WTC11 (cell line): Measurements from ENCODE around the gene SHC2. TPM values are rescaled to one million over a fixed set of nuclear protein-coding genes. Genes with fewer than 3 reads are reported as not detected.

Experiments used
- ATAC-seq: fragments of 200-7000 bp; cut with Tn5 transposase; 2 replicates; pipeline ENCODE4 v1.10.0; 2021; ENCODE audit warnings: mild to moderate bottlenecking, moderate library complexity
- CTCF ChIA-PET: fragments of 300-600 bp; sonication (Branson Sonifier 250); formaldehyde crosslinking; loops from one replicate; lab custom pipeline; 2021; ENCODE audit warnings: antibody characterized with exemption; lab: Charles Lee
- POLR2A ChIA-PET: fragments of 350-600 bp; sonication (Branson Sonifier 250); formaldehyde crosslinking; loops from one replicate; lab custom pipeline; 2021; ENCODE audit warnings: antibody characterized with exemption; lab: Charles Lee
- DNase-seq: peaks from one replicate; pipeline ENCODE4 v3.0.0; 2021; ENCODE audit warnings: low spot score
- H3K27ac Mint-ChIP-seq: 2 replicates; pipeline ENCODE4 v1.8.0; 2021; ENCODE audit warnings: mixed read lengths
- H3K27me3 Mint-ChIP-seq: 2 replicates; pipeline ENCODE4 v1.8.0; 2021; ENCODE audit warnings: low read depth, mild to moderate bottlenecking, moderate library complexity, mixed read lengths
- H3K36me3 Mint-ChIP-seq: 2 replicates; pipeline ENCODE4 v1.8.0; 2021; ENCODE audit warnings: mixed read lengths
- H3K4me1 Mint-ChIP-seq: 2 replicates; pipeline ENCODE4 v1.8.0; 2022; ENCODE audit warnings: mixed read lengths
- H3K4me3 Mint-ChIP-seq: 2 replicates; pipeline ENCODE4 v1.8.0; 2021; ENCODE audit warnings: mild to moderate bottlenecking, moderate library complexity, mixed read lengths
- H3K9me3 Mint-ChIP-seq: 2 replicates; pipeline ENCODE4 v1.8.0; 2021; ENCODE audit warnings: mixed read lengths
- ATF1 ChIP-seq: sonication (generic); formaldehyde crosslinking; IDR thresholded peaks from 2 replicates; pipeline ENCODE4 v1.8.1; 2023; ENCODE audit warnings: mild to moderate bottlenecking, moderate library complexity, missing genetic modification reagents
- ATF2 ChIP-seq: sonication (generic); formaldehyde crosslinking; IDR thresholded peaks from 2 replicates; pipeline ENCODE4 v1.8.1; 2022; ENCODE audit warnings: low read depth, missing genetic modification reagents, borderline replicate concordance
- ATF6 ChIP-seq: sonication (generic); formaldehyde crosslinking; IDR thresholded peaks from 2 replicates; pipeline ENCODE4 v1.8.1; 2023; ENCODE audit warnings: mild to moderate bottlenecking, missing genetic modification reagents
- CTCF ChIP-seq: fragments of 200-600 bp; IDR thresholded peaks from 2 replicates; pipeline ENCODE4 v1.8.0; 2022; ENCODE audit warnings: antibody characterized with exemption
- ERG ChIP-seq: fragments of 250-450 bp; sonication (Bioruptor Pico); IDR thresholded peaks from 2 replicates; pipeline ENCODE4 v1.8.0; 2021; ENCODE audit warnings: mild to moderate bottlenecking
- ETV6 ChIP-seq: sonication (generic); formaldehyde crosslinking; IDR thresholded peaks from 2 replicates; pipeline ENCODE4 v1.8.1; 2022; ENCODE audit warnings: mild to moderate bottlenecking, missing genetic modification reagents
- FOXJ3 ChIP-seq: sonication (generic); formaldehyde crosslinking; IDR thresholded peaks from 2 replicates; pipeline ENCODE4 v1.9.0; 2021; ENCODE audit warnings: missing genetic modification reagents, mild to moderate bottlenecking, borderline replicate concordance
- GRHL2 ChIP-seq: fragments of 250-450 bp; sonication (Bioruptor Pico); IDR thresholded peaks from 2 replicates; pipeline ENCODE4 v1.8.0; 2022; ENCODE audit warnings: mild to moderate bottlenecking, moderate library complexity; ENCODE audit not compliant: insufficient replicate concordance, severe bottlenecking
- HMGA2 ChIP-seq: fragments of 250-450 bp; sonication (Bioruptor Pico); IDR thresholded peaks from 2 replicates; pipeline ENCODE4 v1.4.0; 2021; ENCODE audit warnings: mild to moderate bottlenecking, moderate library complexity
- HMGXB4 ChIP-seq: sonication (generic); formaldehyde crosslinking; IDR thresholded peaks from 2 replicates; pipeline ENCODE4 v1.8.1; 2023; ENCODE audit warnings: mild to moderate bottlenecking, moderate library complexity, missing genetic modification reagents
- JUN ChIP-seq: sonication (generic); formaldehyde crosslinking; IDR thresholded peaks from 2 replicates; pipeline ENCODE4 v1.8.0; 2023; ENCODE audit warnings: mild to moderate bottlenecking, missing genetic modification reagents
- KAT7 ChIP-seq: sonication (generic); formaldehyde crosslinking; IDR thresholded peaks from 2 replicates; pipeline ENCODE4 v1.8.1; 2023; ENCODE audit warnings: missing genetic modification reagents, mild to moderate bottlenecking, borderline replicate concordance
- MAX ChIP-seq: sonication (generic); formaldehyde crosslinking; IDR thresholded peaks from 2 replicates; pipeline ENCODE4 v1.8.0; 2022; ENCODE audit warnings: mild to moderate bottlenecking, missing genetic modification reagents
- MLX ChIP-seq: sonication (generic); formaldehyde crosslinking; IDR thresholded peaks from 2 replicates; pipeline ENCODE4 v1.8.1; 2023; ENCODE audit warnings: mild to moderate bottlenecking, missing genetic modification reagents, moderate library complexity
- NFYB ChIP-seq: sonication (generic); formaldehyde crosslinking; conservative IDR thresholded peaks from 2 replicates; pipeline ENCODE4 v1.8.0; 2022; ENCODE audit warnings: low read depth, missing genetic modification reagents
- SMAD3 ChIP-seq: sonication (generic); formaldehyde crosslinking; IDR thresholded peaks from 2 replicates; pipeline ENCODE4 v1.8.0; 2022; ENCODE audit warnings: missing genetic modification reagents, mild to moderate bottlenecking, borderline replicate concordance
- TP53 ChIP-seq: sonication (generic); formaldehyde crosslinking; IDR thresholded peaks from 2 replicates; pipeline ENCODE4 v1.8.1; 2023; ENCODE audit warnings: mild to moderate bottlenecking, missing genetic modification reagents
- ZBTB21 ChIP-seq: sonication (generic); formaldehyde crosslinking; IDR thresholded peaks from 2 replicates; pipeline ENCODE4 v1.8.1; 2023; ENCODE audit warnings: mild to moderate bottlenecking, missing genetic modification reagents, borderline replicate concordance
- ZNF532 ChIP-seq: fragments of 250-450 bp; sonication (Bioruptor Pico); IDR thresholded peaks from 2 replicates; pipeline ENCODE4 v1.9.0; 2021; ENCODE audit warnings: mild to moderate bottlenecking, borderline replicate concordance
- total RNA-seq: library from RNA; stranded (reverse); gene quantifications from 3 replicates; pipeline ENCODE4 v1.2.3, GENCODE V29; 2021

Gene SHC2
- total RNA-seq, 1 experiment from 2014 or later = 8.4 TPM

GRCh38 chr19:369876-370275, 91.0 kb downstream of the SHC2 start:
- no peak for DNase-seq
- Mint-ChIP-seq H3K36me3 (no peaks in the 10 kb centered on the region), H3K27ac (no peak overlapping the region), H3K4me1 (no peaks in the 10 kb centered on the region)
- ATAC-seq = no peak
- POLR2A ChIA-PET = no interaction called here
- CTCF ChIA-PET = interaction anchor here (1.5 kb wide), 1 partner anchor 141 kb away, joined by 4 read pairs; no protein-coding TSS in a partner anchor
- no peak for TF ChIP-seq TP53 (CRISPR knock-in tag)
- TF ChIP-seq MAX (CRISPR knock-in tag) = no peak
- TF ChIP-seq SMAD3 (CRISPR knock-in tag) = no peak
- TF ChIP-seq ATF2 = no peak
- no peak for TF ChIP-seq ZNF532 (CRISPR knock-in tag)
- no peak for TF ChIP-seq MLX (CRISPR knock-in tag)
- TF ChIP-seq HMGXB4 = no peak
- no peak for TF ChIP-seq NFYB (CRISPR knock-in tag)
- TF ChIP-seq, all 79 proteins: peak for 0
- no peak overlapping the region for H3K4me3 Mint-ChIP-seq
- H3K27me3 Mint-ChIP-seq = no peaks in the 10 kb centered on the region; the same call in 1 of the 2 replicates
- no peaks in the 10 kb centered on the region for H3K9me3 Mint-ChIP-seq

- ATAC-seq (no peak), DNase-seq (no peak)
- POLR2A ChIA-PET = no interaction called here
- CTCF ChIA-PET = interaction anchor here (1.5 to 2.1 kb wide), 2 partner anchors 126 to 141 kb away, joined by 4 to 6 read pairs; no protein-coding TSS in a partner anchor
- no peaks in the 10 kb centered on the region for H3K4me1 Mint-ChIP-seq
- H3K9me3 Mint-ChIP-seq = no peaks in the 10 kb centered on the region
- no peak overlapping the region for H3K4me3 Mint-ChIP-seq
- H3K27me3 Mint-ChIP-seq = no peaks in the 10 kb centered on the region; the same call in 1 of the 2 replicates
- H3K36me3 Mint-ChIP-seq = no peaks in the 10 kb centered on the region
- no peak overlapping the region for H3K27ac Mint-ChIP-seq
- no peak for TF ChIP-seq ATF6 (CRISPR knock-in tag)
- TF ChIP-seq GRHL2 (CRISPR knock-in tag) = no peak
- TF ChIP-seq KAT7 (CRISPR knock-in tag) = no peak
- no peak for TF ChIP-seq JUN (CRISPR knock-in tag)
- no peak for TF ChIP-seq ZBTB21 (CRISPR knock-in tag)
- TF ChIP-seq HMGA2 = no peak
- no peak for TF ChIP-seq TP53 (CRISPR knock-in tag)
- TF ChIP-seq ERG (CRISPR knock-in tag) = no peak
- TF ChIP-seq CTCF = no peak
- no peak for TF ChIP-seq ATF1
- TF ChIP-seq FOXJ3 (CRISPR knock-in tag) = no peak
- no peak for TF ChIP-seq ETV6 (CRISPR knock-in tag)
Measured at GRCh38 chr19:369256-369655, 91.6 kb downstream of the SHC2 start.
